GM18502 (cell line): ENCODE results near the gene GSDME.
A peak's percentile ranks its signal among the peaks of the same experiment; 100 is the strongest.

Source experiments
- ATAC-seq: cut with Tn5 transposase; IDR thresholded peaks from one replicate; pipeline ENCODE4 v1.9.1; 2021; ENCODE audit warnings: mild to moderate bottlenecking; ENCODE audit not compliant: unreplicated experiment, poor library complexity

Gene GSDME

DNA sequence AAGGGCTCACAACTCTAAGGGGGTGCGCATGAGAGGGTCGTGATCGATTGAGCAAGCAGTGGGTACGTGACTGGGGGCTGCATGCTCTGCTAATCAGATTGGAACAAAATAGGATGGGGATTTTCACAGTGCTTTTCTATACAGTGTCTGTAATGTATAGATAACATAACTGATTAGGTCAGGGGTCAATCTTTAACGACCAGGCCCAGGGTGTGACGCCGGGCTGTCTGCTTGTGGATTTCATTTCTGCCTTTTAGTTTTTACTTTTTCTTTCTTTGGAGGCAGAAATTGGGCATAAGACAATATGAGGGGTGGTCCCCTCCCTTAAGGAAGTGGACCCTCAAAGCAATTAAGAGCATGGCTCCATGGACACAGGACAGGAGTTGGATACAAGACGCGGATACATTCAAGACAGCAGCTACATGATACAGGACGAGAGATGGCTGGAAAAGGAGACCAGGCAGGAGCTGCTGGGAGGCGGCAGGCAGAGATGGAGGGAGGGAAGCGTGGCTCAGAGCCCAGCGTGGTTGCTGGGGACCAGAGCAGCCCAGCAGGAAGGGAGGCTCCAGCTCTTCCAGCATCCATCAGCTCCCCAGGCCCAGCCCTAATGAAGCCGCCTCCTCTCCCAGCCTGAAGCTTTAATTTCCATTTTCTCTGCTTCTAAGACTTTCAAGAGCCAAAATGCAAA, 31.6 kb downstream of the GSDME start:
- ATAC-seq: no peak

DNA sequence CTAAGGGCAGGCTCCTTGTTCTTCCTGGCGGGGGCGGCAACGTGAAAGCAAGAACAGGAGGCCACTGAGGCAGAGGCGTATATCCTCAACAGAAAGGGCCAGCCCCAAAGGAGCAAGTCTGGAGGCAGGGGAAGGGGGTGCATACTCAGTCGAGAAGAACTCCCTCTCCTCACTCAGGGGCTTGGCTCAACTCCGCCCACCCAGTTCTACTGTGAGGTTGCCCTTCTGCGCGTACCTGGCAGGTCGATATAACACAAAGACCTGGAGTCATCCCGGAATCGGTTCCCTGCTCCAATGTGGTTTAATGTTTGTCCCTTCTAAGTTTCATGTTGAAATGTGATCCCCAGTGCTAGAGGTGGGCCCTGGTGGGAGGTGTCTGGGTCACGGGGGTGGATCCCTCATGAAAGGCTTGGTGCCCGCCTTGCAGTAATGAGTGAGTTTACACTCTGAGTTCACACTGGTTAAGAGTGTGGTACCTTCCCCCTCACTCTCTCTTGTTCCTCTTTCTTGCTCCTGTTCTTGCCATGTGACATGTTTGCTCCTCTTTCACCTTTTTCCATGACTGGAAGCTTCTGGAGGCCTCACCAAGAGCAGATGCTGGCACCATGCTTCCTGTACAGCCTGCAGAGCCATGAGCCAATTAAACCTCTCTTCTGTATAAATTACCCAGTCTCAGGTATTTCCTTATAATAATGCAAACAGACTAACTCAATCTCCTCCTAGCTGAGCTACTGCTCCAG, 32.6 kb downstream of the GSDME start:
- no peak for ATAC-seq

DNA sequence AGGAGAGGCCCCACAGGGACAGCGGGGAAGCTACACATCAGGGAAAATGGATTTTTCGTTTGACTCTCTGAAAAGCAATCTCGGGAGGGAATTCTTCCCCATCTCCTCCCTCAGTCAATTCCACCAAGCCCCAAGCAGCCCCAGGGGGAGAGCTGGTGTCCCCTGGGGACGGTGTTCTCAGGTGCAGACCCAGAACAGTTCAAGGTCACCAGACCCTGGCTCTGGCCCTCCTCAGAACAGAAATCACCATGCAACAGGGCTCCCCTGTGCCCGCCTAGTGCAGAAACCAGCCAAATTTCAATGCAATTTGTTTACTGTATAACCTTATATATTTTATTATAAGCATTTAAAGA, 34.1 kb downstream of the GSDME start:
- ATAC-seq: no peak

DNA sequence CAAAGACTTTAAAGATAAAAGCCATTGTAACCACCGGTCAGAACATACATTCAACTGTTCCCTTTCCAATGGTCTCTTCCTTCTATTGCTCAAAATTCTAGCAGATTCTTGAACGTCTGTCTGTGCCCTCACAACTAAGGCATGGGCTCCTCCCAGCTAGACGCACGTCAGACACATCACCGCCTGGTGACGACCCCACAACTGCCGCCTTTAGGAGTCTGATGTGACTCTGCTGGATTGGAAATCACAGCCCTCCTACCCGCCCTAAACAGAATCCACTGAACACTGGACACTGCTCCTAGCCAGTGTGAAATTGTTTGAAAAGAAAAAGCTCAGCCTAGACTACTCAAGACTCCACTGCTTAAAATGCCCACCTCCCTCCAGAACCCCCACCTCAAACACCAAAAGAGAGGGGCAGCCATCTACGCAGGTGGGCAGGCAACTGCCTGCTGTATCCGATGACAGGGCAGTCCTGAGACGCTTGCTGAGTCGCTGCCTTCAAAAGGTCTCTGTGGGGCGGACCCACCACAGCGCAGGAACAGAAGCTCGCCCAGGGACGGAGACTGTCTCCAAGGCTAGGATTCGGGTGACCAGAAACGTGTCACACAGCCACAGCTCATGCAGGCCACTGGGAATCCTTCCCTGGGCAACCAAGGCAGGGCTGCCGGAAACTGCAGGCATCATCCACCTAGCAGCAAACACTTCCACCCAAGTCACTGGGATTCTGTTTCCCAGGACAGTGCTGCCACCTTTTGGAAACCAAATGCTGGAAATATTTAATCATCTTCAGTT, 34.7 kb downstream of the GSDME start:
- no peak for ATAC-seq

DNA sequence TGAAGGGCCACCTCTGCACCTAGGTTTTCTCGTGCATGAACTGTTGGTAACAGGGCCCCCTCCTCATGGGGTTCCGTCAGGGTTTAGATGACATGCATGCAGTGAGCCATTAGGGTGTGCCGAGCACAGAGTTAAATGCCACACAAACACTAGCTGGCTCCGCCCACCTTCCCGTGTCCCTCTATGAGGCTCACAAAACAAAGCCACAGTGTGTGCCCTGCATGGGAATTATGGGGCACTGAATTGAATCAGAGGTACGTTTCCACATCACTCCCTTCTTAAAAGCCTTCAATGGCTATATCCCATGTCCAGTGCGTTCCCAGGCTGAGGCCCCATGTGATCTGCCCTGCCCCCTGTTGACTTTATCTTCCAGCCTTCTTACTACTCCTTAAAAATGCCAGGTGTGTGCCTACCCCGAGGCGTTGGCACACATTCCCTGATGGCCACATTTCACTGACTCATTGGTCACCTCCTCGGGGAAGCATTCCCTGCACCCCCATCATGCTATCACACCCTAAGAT, 35.7 kb downstream of the GSDME start:
- ATAC-seq: no peak

DNA sequence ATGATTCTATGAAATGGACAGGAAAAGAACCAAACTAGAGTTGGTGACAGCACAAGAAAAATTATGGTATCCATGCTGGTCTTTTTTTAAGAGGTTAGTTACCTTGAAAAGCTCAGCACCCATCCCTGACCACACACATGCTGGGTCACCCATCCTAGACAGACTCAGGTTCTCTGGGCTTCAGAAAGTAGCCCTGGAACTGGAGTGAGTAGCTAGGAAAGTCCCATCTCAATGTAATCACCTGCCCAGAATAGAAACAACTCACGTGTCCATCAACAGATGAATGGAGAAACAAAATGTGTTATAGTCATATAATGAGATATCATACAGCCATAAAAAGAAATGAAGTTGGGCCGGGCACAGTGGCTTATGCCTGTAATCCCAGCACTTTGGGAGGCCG, 37.0 kb downstream of the GSDME start:
- no peak for ATAC-seq

DNA sequence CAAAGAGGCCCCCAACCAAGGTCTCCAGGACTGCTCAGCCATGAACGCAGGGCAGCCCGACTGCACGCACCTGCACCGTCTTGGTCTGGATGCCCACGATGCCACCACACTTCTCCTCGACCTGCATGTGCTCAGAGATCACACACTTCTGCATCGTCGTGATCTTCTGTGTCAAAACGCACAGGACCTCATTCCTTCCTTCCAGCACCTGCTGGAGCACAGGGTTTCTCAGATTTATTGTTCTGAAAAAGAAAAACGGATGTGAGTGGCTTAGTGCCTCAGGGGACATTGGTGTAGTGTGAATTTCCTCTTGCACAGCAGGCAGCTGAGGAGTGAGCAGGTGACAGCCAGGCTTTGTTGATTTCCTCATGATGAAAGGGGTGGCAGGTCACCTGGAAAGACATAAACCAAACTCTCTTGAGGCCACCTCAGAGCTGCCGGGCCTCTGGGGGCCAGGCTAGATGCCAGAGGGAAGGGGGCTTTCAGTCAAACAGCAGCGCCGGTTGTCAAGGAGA, 38.2 kb downstream of the GSDME start:
- ATAC-seq: peak; percentile 63

DNA sequence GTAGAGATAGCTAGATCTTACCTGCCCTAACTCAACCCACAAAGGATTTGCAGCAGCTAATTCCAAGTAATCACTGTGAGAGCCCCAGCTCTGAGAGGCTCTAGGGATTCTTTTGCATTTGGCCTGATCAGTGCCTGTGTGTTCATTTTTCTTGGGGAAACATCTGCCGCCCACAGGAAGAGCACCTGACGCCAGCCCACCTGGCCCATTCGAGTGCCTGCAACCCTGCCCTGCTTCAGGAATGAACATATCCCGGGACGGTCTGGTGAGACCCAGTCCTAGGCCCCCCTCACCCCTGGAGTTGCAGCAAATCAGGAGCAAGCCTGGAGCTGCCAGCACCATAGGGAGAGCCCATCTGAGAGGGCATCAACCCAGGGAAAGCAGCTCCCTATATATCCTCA, 38.8 kb downstream of the GSDME start:
- no peak for ATAC-seq

DNA sequence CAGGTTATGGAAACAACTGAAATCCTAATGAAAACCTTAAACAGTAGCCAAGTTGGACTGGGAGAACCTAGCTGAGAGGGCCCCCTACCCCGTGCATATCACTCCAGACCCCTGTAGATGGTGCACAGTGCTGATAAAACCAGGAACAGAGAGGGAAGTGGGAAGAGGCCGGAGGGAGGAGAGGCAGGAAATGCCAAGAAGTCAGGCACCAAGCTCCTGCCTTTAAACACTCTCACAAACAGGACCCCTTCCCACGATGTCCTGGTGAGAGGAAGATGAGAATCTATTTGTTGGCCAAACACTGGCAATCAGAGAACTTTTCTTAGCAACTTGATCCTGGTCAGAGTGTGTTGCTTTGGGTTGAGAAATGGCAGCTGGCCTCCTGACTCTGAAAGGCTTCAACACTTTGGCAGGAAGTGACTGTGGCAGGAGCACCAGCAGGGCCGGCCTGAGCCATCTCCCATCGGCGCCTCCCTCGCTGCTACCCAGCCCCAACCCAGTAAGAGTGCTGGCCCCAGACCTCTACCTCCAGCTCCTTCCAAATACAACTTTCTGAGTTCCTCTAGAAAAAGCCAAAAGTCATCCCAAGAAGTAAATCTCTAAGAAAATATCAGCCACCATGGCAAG, 39.5 kb downstream of the GSDME start:
- ATAC-seq: no peak

DNA sequence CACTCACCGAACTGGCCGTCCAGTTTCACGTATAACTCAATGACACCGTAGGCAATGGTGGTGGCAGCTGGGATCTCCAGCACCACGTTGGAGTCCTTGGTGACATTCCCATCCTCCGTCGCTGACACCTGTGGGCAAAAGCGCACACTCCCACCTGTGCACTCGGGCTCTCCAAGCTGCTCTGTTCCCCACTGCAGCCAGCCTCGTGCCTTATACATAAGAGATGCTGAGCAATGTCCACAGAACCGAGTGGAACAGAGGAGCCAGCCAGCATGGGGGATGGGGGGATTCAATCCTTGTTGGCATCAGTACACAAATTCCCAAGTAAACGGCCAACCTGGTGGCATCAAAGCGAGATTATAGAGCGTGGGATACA, 40.0 kb downstream of the GSDME start:
- ATAC-seq: no peak

DNA sequence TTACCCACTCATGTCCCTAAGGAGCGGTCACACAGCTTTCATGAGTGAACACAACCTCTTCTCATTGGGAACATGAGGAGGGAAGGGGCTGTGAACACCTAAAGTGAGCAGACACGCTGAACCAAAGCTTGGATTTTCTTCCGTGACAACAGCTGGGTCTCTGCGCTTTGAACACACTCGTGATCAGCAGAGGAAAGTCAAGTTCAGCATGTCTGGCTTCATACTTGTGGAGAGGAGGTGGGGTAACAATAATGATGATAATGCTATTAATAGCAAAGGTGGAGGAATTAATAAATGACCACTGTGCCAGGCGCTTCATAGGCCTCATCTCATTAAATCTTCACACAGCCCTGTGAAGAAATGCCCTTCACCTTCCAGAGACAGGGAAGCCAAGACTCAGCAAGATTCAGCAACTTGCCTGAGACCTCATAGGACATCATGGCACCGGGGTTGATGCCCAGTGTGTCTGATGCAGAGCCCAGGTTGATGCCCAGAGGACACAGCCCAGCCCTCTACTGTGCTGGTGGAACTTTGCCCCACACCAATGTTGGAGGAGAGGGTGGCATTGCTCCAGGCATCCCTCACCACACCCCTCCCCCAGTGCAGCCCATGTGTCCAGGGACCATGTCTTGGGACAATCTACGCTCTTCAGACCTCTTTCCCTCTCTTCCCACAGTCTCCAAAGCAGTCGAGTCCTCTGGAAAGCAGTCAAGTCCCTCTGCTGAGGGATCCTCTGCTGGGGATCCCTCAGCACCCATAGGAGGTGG, 40.6 kb downstream of the GSDME start:
- no peak for ATAC-seq

DNA sequence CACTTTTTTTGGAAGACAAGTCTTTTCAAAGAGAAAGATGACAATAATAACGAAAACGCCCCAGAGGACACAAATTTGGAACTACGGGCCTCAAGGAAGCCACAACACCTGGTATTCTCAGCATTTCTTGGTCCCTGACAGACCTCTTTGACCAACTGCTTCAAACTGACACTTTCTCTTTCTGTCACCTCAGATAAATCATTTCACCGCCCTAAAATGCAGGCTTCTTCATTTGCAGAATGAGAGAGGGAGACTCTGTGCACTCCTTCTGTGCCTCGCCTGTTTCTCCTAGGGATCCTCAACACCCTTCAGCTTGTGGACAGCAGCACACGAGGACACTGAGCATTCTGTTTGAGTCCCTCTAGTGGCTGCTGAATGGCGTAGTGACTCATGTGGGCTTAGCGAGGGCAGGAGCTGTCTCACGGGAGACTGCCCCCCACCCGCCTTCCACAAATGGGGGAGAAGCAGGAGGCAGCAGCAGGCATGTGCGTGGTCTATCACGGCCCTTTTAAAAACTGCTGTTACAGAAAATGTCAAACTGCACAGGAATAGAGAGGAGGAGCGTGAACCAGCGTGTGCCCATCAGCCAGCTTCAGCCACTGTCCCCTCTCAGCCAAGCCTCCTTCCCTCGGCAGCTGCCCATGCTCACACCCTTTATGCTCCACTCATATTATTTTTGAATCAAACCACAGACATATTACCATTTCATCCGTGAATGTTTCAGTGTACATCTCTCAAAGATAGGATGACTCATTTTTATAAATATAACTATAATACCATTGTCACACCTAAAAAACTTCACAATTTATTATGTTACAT, 41.4 kb downstream of the GSDME start:
- peak; percentile 53 for ATAC-seq

DNA sequence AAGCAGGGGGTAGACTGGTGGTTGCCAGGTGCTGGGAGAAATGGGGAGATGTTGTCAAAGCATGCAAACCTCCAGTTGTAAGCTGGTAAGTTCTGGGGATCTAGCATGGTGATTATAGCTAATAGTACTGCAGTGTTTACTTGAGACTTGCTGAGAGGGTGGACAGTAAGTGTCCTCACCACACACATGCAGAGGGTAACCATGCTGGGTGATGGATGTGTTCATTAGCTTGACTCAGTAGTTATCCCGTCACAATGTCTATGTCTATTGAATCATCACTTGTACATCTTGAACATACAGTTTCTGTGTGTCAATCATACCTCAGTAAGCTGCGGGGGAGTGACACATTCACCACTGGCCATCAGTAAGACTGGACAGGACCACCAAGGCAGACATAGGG, 42.1 kb downstream of the GSDME start:
- no peak for ATAC-seq

DNA sequence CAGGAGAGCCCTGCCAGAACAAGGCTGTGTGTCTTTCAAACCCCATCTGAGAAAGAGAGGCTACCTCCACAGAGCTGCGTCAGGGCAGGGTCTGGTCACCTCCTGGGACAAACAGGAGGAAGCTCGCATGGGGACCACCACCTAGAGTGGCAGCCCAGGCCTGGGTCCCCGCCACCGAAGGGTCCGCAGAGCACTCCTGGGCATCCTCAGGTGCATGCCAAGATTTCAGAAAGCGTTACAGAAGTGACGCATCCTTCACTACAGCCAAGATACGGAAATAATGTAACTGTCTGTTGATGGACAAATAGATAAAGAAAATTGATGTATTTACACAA, 42.6 kb downstream of the GSDME start:
- ATAC-seq: no peak

DNA sequence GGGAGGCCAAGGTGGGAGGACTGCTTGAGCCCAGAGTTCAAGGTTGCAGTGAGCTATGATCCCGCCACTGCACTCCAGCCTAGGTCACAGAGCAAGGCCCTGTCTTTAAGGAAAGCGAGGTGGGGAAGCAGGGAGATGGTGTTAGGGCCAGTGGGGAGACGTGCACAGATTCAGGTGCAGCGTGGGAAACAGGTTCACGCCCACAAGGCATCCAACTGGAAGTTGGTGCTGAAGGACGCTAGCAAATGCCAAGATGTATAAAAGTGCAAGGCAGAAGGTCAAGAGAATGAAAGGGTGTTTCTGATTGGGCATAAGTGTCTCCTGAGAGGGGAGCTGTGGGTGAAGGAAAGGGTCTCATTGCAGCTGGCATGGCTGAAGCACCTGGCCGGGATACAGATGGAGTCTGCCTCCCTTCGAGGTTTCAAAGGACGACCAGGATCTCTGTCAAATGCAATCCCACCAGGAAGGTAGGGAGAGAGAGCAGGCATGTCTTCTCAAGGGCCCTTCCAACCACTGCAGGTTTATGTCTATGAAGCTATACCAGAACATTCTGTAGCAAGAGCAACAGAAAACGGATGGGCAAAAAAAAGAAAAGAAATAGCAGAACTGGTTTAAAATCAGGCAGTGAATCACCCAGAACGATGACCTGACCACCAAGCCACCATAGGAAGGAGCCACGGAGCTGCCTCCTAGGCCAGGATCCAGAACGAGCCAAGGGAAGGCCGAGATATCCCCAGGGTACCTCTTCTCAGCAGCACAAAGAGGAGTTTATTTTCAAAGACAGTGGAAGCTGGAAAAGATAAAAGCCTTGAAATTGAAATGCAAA, 43.2 kb downstream of the GSDME start:
- ATAC-seq: no peak

DNA sequence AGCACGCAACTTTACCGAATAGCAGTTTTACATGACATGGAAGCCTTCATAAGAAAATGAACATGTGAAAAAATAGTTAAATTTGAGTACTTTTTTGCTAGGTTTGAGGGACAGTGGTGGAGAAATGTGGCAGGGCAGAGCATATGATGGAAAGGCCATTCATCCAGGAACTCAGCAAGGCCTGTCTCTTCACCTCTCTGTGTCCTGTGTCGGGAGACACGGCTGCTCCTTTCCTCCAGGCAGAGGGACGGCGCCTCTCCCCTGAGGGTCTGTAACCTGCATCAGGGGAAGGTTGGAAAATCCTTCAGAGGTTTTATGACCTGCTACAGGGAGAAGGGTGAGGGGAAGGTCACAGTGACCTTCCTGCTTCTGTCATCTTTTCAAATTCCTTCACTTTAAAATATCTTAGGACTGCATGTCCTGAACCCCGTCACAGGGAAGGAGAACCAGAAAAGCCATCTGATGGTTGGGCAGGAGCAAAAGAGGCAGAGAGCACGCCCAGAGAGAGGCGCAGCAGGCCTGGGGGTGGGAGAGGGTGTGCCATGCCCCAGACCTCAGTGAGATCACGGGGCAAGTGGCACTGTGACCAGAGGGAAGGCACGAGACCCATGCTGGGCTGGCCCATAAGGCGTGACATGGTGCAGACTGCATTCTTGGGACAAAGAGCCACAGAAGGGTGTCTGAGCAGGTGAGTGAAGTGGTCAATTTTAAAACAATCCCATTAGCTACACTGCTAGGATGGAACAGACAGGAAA, 44.0 kb downstream of the GSDME start:
- no peak for ATAC-seq

DNA sequence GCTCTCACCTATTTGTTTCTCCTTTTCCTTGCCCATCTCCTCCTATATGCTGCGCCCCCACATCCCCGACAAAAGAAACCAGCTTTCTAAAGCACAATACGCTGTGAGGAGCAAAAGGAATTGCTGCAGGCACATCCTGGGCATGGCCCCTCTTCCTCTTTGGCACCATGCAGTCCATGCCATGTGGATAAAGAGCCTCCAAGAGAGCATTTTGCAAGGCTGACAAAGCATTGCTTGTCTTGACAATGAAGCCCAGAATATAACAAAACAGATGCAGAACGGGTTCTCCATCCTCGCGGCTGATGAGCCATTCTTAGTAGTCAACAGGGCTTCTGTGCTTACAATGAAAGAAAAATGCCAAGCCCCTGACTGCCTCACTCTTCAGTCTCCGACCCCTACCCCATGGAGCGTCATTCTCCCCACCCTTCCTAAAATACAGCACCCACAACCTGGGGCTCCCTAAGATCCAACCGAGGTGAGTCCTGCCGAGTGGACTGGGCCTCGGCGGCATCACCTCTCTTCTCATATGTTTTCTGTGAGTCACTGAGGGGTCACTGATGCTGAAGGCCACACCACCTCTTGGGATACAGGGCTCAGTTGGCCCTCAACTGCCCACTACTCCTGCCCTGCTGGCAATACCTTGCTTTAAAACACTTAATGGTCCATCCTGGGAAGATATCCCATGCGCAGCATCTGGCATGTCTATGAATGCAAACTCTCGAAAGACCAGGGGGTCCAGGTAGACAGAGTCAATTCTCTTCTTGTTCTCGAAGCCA, 47.5 kb downstream of the GSDME start:
- ATAC-seq: no peak
